ENCODE results near the gene DAW1.
"Not testable (repeated sequence)": the region's sequence is repeated elsewhere in the genome, so short reads cannot be mapped to it uniquely, and the experiment has no call there.

Gene DAW1

DNA sequence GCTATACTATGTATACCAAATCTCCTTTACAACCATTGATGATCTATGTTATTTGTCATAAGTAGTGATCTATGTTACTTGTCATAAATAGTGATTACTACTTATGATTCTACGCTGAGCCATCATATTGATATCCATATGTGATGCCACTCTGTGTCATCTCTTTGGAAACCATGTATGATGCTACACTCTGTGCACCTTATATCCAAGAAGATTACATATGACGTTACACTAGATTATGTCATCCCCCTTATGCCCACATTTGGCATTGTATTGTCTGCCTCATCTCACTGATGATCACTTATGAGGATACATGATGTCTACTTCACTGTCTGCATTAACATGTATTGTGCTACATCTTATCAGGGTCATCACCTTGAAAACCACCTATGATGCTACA is 42.9 kb downstream of the DAW1 start:
- no peak for DNase-seq (ENCODE audit: low read depth)

DNA sequence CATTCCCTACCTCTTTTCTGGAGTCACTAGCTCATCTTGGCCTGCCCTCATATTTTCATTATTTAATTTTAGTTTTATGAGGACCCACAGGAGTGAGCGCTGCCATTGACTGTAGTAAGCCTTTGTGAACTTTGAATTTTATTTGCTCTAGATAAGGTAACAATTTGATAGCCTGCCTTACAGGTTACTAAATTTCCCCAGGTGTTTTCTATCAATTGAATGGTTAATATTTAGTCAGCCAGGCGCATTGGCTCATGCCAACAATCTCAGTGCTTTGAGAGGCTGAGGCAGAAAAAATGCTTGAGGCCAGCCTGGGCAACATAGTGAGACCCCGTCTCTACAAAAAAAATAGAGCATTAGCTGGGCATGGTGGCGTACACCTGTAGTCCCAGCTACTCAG is 50.2 kb downstream of the DAW1 start:
- DNase-seq (ENCODE audit: low read depth) = no peak

DNA sequence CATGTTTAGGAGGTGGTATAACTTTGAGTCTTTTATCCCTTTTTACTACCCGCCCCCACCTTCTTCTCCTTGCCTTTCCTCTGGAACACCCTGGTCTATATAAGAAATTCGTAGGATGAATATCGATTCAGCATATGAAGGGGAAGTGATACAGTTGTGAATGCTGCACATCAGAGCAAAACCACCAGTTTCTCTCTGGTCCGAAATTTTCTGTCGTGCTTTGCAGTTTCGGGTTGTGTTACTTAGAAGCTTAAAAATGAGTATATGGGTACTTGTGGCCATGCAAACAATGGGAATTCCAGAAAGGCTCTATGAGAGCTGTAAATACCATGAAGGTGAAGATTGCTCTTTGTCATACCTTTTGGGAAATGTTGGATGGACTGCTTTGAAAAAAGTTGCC is 60.6 kb downstream of the DAW1 start:
- DNase-seq (ENCODE audit: low read depth) = no peak

DNA sequence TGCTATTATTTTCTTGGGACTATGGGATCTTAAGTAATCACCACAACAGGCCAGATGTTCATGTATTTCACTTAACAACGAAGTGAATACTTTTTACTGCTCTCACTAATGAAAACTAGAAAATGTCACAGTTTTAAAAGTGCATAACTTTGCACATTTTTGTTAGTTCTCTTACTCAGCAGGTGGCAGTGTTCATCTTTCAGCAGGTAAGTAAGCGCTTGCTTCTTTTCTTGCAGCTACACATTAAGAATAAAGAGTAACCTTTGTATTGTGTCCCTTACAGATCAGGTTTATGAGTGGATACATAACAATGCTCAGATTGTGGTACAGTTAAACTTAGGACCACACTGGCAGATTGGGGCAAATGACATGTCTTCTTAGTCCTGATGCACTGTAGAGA is 61.0 kb downstream of the DAW1 start:
- no peak for DNase-seq (ENCODE audit: low read depth)

DNA sequence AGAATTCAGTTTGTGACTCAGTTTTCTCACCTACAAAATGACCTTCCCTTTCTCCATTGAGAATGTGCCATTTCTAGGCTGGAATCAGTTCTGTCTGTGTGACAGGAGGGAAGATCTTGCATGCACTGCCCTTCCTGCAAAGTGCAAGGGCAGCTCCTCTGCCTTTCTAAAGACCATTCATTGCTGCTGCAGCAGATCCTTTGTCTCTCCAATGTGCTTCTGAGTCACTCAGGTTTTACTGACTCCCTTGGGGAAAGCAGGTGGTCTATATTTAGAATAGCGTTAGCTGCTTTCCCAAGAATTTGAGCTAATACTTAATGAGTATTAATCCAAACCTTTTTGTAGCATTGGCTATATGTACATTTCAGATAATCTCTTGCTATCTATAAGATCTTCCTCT is 62.5 kb downstream of the DAW1 start:
- no peak for DNase-seq (ENCODE audit: low read depth)

DNA sequence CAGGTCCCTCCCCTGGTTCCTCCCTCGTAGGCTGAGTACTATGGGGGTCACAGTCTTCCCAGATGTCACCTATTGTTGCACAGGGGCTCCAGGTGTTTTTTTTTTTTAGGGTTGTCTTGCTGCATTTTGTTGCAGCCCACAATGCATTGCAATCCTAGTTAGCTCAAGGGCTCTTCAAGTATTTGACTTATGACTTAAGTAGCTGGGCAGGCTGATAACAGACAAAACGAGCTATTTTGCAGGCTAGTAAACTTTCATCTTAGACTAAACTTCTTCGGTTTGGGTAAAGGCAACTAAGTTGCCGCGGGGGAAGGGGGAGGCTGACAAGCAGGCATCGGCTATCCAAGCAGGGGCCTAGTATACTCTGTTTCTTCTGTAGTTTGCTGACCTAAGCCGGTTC is 64.8 kb downstream of the DAW1 start:
- not testable (repeated sequence) for DNase-seq (ENCODE audit: low read depth)

DNA sequence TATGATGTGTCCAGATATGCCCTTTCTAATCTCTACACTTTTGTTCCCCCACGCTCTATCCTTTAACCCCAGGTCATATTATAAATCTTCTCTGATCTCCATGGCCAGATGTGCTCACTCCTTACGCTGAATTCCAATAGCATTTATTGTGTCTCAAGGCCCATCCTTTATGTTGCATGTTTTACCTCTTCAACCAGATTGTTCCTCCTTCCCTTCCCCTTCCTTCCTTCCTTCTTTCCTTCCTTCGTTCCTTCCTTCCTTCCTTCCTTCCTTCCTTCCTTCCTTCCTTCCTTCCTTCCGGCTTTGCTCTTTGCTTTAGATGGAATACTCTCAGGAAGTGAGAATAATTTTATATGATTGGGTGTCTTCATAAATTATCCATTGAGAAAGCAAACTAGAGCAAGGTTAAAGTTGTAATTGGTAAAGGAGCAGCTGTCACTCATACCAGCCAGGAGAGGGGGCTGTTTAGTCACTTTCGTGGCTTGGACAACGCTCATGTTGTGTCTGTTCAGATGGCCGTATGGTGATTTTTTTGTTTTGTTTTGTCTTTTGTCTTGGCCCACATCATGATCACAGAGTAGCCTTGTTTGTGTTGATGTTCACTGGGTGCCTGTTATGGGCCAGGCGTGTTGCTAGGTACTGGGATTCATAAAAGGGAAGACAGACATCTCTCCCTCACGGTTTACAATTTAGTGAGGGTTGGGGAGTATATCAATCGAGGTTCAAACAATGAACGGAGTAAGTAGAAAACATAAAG is 68.0 kb downstream of the DAW1 start:
- peak; percentile 6 for DNase-seq (ENCODE audit: low read depth)

DNA sequence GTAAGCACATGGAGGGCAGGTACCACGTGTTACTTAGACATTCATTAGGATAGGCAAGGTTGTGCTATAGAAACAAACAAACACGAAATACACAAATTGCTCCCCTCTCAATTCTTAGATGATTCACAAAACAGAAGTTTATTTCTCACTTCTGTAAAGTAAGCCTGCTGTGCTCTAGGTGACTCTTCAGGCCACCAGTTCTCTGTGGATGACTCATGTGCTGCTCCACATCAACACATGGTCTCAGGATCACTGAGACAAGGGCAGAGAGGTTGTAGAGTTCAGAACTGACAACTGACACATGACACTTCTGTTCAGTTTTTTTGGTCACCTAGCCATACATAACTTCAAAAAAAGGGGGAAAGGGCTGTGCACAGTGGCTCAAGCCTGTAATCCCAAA is 70.6 kb downstream of the DAW1 start:
- DNase-seq (ENCODE audit: low read depth) = no peak

DNA sequence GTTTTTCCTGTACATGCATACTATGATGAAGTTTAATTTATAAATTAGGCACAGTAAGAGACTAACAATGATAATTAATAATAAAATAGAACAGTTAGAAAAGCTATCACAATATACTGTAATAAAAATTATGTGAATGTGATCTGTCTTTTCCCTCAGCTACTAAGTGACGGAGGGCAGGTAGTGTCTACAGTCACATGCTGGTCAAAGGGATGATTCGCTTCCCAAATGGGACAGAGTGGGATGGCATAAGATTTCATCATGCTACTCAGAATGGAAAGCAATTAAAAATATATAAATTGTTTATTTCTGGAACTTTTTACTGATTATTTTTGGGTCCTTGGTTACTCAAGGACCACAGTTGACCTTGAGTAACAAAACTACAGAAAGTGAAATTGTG is 71.5 kb downstream of the DAW1 start:
- no peak for DNase-seq (ENCODE audit: low read depth)

DNA sequence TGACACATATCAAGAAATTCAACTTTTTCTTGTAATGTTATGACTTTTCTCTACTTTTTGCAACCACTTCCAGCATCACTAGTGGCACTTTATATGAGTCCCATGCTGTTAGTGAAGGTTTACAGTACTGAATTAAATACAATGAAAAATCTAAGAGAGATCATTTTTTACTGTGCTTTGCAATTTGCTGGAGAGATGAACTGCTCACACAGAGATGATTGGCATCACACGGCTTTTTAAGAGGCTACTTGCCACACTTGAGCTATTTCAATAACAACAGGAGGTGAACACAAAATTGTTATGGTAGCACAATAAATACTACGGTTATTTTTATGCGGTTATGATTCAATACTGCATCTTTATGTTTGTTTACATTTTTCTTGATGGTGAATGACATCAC is 88.9 kb downstream of the DAW1 start:
- DNase-seq (ENCODE audit: low read depth) = no peak

DNA sequence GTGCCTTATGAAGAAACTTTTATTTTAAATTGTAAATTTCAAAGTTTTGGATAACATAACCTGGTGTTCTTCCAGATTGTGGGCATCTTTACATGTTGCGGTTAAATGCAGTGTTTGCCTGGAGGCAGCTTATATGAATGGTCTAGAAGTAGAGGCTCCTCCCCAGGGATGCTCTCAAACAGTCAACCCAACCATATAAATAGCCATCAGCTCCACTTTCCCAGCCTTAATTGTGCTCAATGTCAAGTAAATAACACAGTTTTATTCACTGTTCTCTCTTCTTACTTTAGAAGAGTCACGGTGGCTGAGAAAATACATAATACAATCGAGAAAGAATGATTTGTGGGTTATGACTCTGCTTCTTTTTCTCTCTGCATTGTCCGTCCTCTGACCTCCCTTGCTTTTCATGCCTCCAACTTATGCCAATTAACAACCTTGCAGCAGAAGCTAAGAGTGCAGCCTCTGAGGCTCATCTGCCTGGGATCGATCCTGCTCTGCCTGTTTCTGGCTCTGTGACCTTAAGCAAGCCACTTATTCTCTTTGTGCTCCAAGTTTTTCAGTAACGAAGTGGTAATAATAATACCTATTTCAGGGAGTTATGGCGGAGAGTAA is 100.3 kb downstream of the DAW1 start:
- no peak for DNase-seq (ENCODE audit: low read depth)

DNA sequence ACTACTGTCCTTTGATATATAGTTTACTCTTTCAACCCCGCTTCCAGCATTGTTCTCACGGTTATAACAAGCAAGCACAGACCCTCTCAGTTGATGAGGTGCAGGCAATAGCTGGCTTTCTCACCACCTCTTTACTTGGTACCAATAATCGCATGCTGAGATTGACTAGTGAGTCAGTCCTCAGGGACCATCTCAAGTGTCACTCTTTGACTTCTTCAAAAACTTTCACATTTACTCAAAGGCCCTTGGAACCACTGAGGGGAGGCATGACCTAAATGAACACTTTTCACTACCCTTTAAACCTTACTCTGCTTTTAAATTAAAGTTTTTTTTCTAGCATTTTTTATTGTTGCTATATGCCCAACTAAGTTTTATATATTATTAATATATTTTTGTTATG is 101.8 kb downstream of the DAW1 start:
- no peak for DNase-seq (ENCODE audit: low read depth)

All from GM04504 (cell line).